GM21367 (cell line): ENCODE measurements around the gene CLDN22.

Source experiments
- ATAC-seq: cut with Tn5 transposase; IDR thresholded peaks from one replicate; pipeline ENCODE4 v1.9.1; 2021; ENCODE audit not compliant: unreplicated experiment

CLDN22 gene

DNA sequence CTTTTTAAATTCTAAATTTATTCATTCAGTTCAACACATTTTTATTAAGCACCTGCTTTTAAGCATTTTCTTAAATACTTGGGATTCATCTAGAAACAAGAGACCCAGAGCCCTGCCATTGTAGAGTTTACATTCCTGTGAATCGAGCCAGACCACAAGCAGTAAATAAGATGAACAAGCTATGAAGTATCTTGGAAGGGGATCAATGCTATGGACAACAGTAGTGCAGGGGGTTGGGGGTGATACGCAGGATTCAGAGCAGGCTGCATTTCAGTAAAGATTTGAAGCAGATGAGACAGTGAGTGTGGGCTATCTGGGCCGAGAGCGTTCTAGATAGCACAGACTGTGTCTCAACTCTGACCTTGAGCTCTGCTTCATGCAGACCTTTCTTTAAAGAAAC lies 35.1 kb downstream of the CLDN22 start:
- ATAC-seq = no peak

GRCh38 chr4:183284258-183284785 lies 35.8 kb downstream of the CLDN22 start:
- no peak for ATAC-seq

DNA sequence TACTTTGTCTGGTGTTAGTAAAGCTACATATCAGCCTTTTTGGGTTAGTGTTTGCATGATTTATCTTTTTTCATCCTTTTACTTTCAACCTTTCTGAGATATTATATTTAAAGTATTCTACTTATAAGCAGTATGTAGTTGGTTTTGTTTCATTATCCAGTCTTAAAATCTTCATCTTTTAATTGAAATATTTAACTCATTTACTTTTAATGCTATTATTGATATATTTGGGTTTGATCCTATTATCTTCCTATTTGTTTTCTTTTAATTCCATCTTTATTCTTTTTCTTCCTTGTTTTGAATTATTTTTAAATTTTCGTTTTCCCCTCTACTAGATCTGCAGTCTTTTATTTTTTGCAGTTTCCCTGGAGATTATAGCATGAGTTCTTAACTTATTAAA lies 44.0 kb downstream of the CLDN22 start:
- no peak for ATAC-seq

- no peak for ATAC-seq
These were observed 47.7 kb downstream of the CLDN22 start for GRCh38 chr4:183272384-183272783.

DNA sequence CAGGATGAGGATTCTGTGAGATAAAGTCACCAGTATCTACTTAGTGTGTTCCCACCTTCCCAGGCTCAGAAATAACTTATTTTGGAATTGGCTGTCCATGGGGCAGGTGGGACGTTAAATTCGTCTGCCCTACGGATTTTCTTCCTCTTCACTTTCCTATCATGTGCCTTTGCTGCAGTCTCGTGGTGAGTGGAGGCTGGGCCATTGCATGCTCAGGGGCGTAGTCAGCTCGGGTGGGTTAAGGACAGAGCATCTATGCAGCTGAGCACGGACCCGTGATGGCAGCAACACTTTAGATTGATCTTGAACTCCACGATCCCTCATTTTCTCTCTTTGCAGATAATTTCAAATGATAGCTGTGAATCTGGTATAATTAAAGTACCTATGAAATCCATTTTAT lies 51.5 kb downstream of the CLDN22 start:
- no peak for ATAC-seq
